GM21619 (cell line): ENCODE measurements around the gene RNF13.
A peak's percentile ranks its signal among the peaks of the same experiment; 100 is the strongest.
"Not testable (repeated sequence)": the region's sequence is repeated elsewhere in the genome, so short reads cannot be mapped to it uniquely, and the experiment has no call there.

Experiments used
- ATAC-seq: cut with Tn5 transposase; IDR thresholded peaks from one replicate; pipeline ENCODE4 v1.9.1; 2021; ENCODE audit not compliant: unreplicated experiment

The RNF13 gene

GRCh38 chr3:149800693-149801092, 12.3 kb upstream of the RNF13 start:
- no peak for ATAC-seq

GRCh38 chr3:149801195-149801594, 11.8 kb upstream of the RNF13 start:
- no peak for ATAC-seq

GRCh38 chr3:149801639-149802038, 11.4 kb upstream of the RNF13 start:
- no peak for ATAC-seq

GRCh38 chr3:149806171-149806778, 6.7 kb upstream of the RNF13 start:
- no peak for ATAC-seq

- ATAC-seq, result no peak
These were observed 4.7 kb upstream of the RNF13 start for GRCh38 chr3:149808209-149808829.

GRCh38 chr3:149809699-149810098, 3.3 kb upstream of the RNF13 start:
- ATAC-seq, result no peak

- ATAC-seq, result no peak
These were observed 2.2 kb upstream of the RNF13 start for GRCh38 chr3:149810846-149811245.

- no peak for ATAC-seq
These were observed 830 bp upstream of the RNF13 start for GRCh38 chr3:149812165-149812605.

- peak; percentile 14 for ATAC-seq
These were observed 609 bp downstream of the RNF13 start for GRCh38 chr3:149813367-149814281.

- ATAC-seq, result no peak
These were observed 2.3 kb downstream of the RNF13 start for GRCh38 chr3:149815321-149815720.

- no peak for ATAC-seq
These were observed 2.7 kb downstream of the RNF13 start for GRCh38 chr3:149815728-149816127.

GRCh38 chr3:149816311-149816710, 3.3 kb downstream of the RNF13 start:
- ATAC-seq, result no peak

GRCh38 chr3:149816986-149817385, 4.0 kb downstream of the RNF13 start:
- no peak for ATAC-seq

- no peak for ATAC-seq
These were observed 6.4 kb downstream of the RNF13 start for GRCh38 chr3:149819432-149819831.

GRCh38 chr3:149820183-149820582, 7.2 kb downstream of the RNF13 start:
- ATAC-seq, result no peak

GRCh38 chr3:149826636-149827035, 13.6 kb downstream of the RNF13 start:
- ATAC-seq, result no peak

GRCh38 chr3:149828390-149828789, 15.4 kb downstream of the RNF13 start:
- ATAC-seq, result no peak

GRCh38 chr3:149829631-149830030, 16.6 kb downstream of the RNF13 start:
- ATAC-seq, result not testable (repeated sequence)

- no peak for ATAC-seq
These were observed 17.9 kb downstream of the RNF13 start for GRCh38 chr3:149830902-149831301.

- ATAC-seq, result no peak
These were observed 18.3 kb downstream of the RNF13 start for GRCh38 chr3:149831321-149831720.

GRCh38 chr3:149832086-149832485, 19.1 kb downstream of the RNF13 start:
- no peak for ATAC-seq

- no peak for ATAC-seq
These were observed 20.2 kb downstream of the RNF13 start for GRCh38 chr3:149833241-149833640.
